PC-9 (cell line): Measurements from ENCODE around the gene SAMD7. TPM values are rescaled to one million over a fixed set of nuclear protein-coding genes. Genes with fewer than 3 reads are reported as not detected.

Experiments used
- BruUV-seq: library from RNA; stranded (reverse); fragments of 400-500 nt; replicated peaks from 2 replicates; lab custom pipeline; 2021; lab: Mats Ljungman, UMichigan
- CTCF ChIA-PET: fragments of 300-600 bp; sonication (Branson Sonifier 250); formaldehyde crosslinking; loops from one replicate; lab custom pipeline; 2022; ENCODE audit warnings: antibody characterized with exemption; lab: Charles Lee
- POLR2A ChIA-PET: fragments of 300-600 bp; sonication (Branson Sonifier 250); formaldehyde crosslinking; loops from one replicate; lab custom pipeline; 2022; ENCODE audit warnings: antibody characterized with exemption; ENCODE audit not compliant: unreplicated experiment; lab: Charles Lee
- DNase-seq, 2 experiments: peaks; one replicate each; pipeline versions ENCODE4 v3.0.0 to v3.0.0-alpha.2; 2015 to 2022; ENCODE audit warnings: mixed read lengths in 1 of 2
- H2AFZ ChIP-seq: fragments of 200-600 bp; sonication (generic); 2 replicates; pipeline ENCODE4 v1.8.1; 2017; ENCODE audit warnings: antibody characterized with exemption
- H3F3A ChIP-seq: fragments of 200-600 bp; sonication (generic); 2 replicates; pipeline ENCODE4 v1.8.1; 2017; ENCODE audit warnings: antibody characterized with exemption, mild to moderate bottlenecking, low read depth; ENCODE audit not compliant: insufficient read depth
- H3K27ac ChIP-seq: fragments of 200-600 bp; sonication (generic); 2 replicates; pipeline ENCODE4 v1.6.1; 2016; ENCODE audit warnings: mixed run types
- H3K27me3 ChIP-seq: fragments of 200-600 bp; sonication (generic); 2 replicates; pipeline ENCODE4 v1.6.1; 2016; ENCODE audit warnings: low read depth, mixed run types; ENCODE audit not compliant: insufficient read depth
- H3K36me3 ChIP-seq: fragments of 200-600 bp; sonication (generic); 2 replicates; pipeline ENCODE4 v1.6.1; 2016; ENCODE audit warnings: low read depth, mixed run types
- H3K4me1 ChIP-seq: fragments of 200-600 bp; sonication (generic); replicated peaks from 2 replicates; pipeline ENCODE4 v1.6.1; 2016; ENCODE audit warnings: mixed run types; ENCODE audit not compliant: insufficient read depth
- H3K4me2 ChIP-seq: fragments of 200-600 bp; sonication (generic); 2 replicates; pipeline ENCODE4 v1.6.1; 2017; ENCODE audit warnings: mixed run types
- H3K4me3 ChIP-seq: fragments of 200-600 bp; sonication (generic); 2 replicates; pipeline ENCODE4 v1.6.1; 2016; ENCODE audit warnings: mixed run types
- H3K79me2 ChIP-seq: fragments of 200-600 bp; sonication (generic); 2 replicates; pipeline ENCODE4 v1.6.1; 2017; ENCODE audit warnings: low read depth, mixed run types
- H3K9me2 ChIP-seq: fragments of 200-600 bp; sonication (generic); 2 replicates; pipeline ENCODE4 v1.8.1; 2017; ENCODE audit warnings: mild to moderate bottlenecking; ENCODE audit not compliant: insufficient read depth
- H3K9me3 ChIP-seq: fragments of 200-600 bp; sonication (generic); 2 replicates; pipeline ENCODE4 v1.8.1; 2016; ENCODE audit warnings: low read depth; ENCODE audit not compliant: insufficient read depth
- H4K20me1 ChIP-seq: fragments of 200-600 bp; sonication (generic); 2 replicates; pipeline ENCODE4 v1.8.1; 2017; ENCODE audit not compliant: insufficient read depth
- CTCF ChIP-seq: fragments of 200-600 bp; sonication (generic); conservative IDR thresholded peaks from 2 replicates; pipeline ENCODE4 v1.6.1; 2017; ENCODE audit warnings: mixed run types, antibody characterized with exemption, mild to moderate bottlenecking, moderate library complexity
- EZH2 ChIP-seq: fragments of 200-600 bp; sonication (generic); IDR thresholded peaks from 2 replicates; pipeline ENCODE4 v1.8.0; 2017; ENCODE audit warnings: antibody characterized with exemption, low read depth
- intact Hi-C: fragments of 100-400 bp; cut with micrococcal nuclease; formaldehyde crosslinking; loops from one replicate; pipeline ENCODE4 v1.10.0; 2022; ENCODE audit not compliant: unreplicated experiment
- total RNA-seq: library from RNA; stranded (reverse); gene quantifications from 2 replicates; pipeline ENCODE4 v1.2.3, GENCODE V29; 2021

SAMD7 gene
- total RNA-seq, 1 experiment from 2014 or later, result not detected

- no peaks in the 10 kb centered on the region for H3K4me1 ChIP-seq
- H3K9me2 ChIP-seq, result no peaks in the 10 kb centered on the region
- no peak overlapping the region for H2AFZ ChIP-seq
- H3K27me3 ChIP-seq, result 0 out of 2 replicates have a peak, but pooled peaks cover 8% of the 10 kb centered on the region
- no peaks in the 10 kb centered on the region for H4K20me1 ChIP-seq
- no peak overlapping the region for H3K4me2 ChIP-seq
- TF ChIP-seq CTCF, result no peak
- TF ChIP-seq EZH2, result no peak
- H3K36me3 ChIP-seq, result no peaks in the 10 kb centered on the region
- no peaks in the 10 kb centered on the region for H3F3A ChIP-seq
- ChIA-PET POLR2A (no interaction called here), CTCF (no interaction called here)
- intact Hi-C loops, result no loop called here
- no peak overlapping the region for H3K4me3 ChIP-seq
- H3K9me3 ChIP-seq, result peaks cover 18% of the 10 kb centered on the region
- no peaks in the 10 kb centered on the region for H3K79me2 ChIP-seq
- H3K27ac ChIP-seq, result no peak overlapping the region
- BruUV-seq, result no TSS peak
- no peak for DNase-seq
Observed at GRCh38 chr3:169905404-169905803, 6.0 kb upstream of the SAMD7 start.

- no peak overlapping the region for H2AFZ ChIP-seq
- H3K27me3 ChIP-seq, result no peaks in the 10 kb centered on the region
- no peaks in the 10 kb centered on the region for H4K20me1 ChIP-seq
- CTCF ChIA-PET, result no interaction called here
- H3K79me2 ChIP-seq, result no peaks in the 10 kb centered on the region
- no peak overlapping the region for H3K4me3 ChIP-seq
- no peak for DNase-seq
- no peak for TF ChIP-seq EZH2
- no peak for TF ChIP-seq CTCF
- H3K4me1 ChIP-seq, result no peaks in the 10 kb centered on the region
- no peaks in the 10 kb centered on the region for H3K9me3 ChIP-seq
- no peaks in the 10 kb centered on the region for H3F3A ChIP-seq
- no peaks in the 10 kb centered on the region for H3K9me2 ChIP-seq
- H3K36me3 ChIP-seq, result no peaks in the 10 kb centered on the region
- no TSS peak for BruUV-seq
- H3K4me2 ChIP-seq, result no peak overlapping the region
- H3K27ac ChIP-seq, result no peak overlapping the region
- intact Hi-C loops, result no loop called here
- POLR2A ChIA-PET, result no interaction called here
Observed at GRCh38 chr3:169907476-169907875, 3.9 kb upstream of the SAMD7 start.

GRCh38 chr3:169907944-169908343 lies 3.4 kb upstream of the SAMD7 start:
- POLR2A ChIA-PET, result interaction anchor here (0.7 kb wide), 1 partner anchor 1661 kb away, joined by 3 read pairs; no protein-coding TSS in a partner anchor
- Histone ChIP-seq H2AFZ (no peak overlapping the region), H3K79me2 (no peaks in the 10 kb centered on the region), H3K27me3 (no peaks in the 10 kb centered on the region), H3F3A (no peaks in the 10 kb centered on the region), H3K4me1 (no peaks in the 10 kb centered on the region), H3K4me3 (no peak overlapping the region), H3K9me2 (no peaks in the 10 kb centered on the region), H3K27ac (no peak overlapping the region), H4K20me1 (no peaks in the 10 kb centered on the region), H3K4me2 (no peak overlapping the region), H3K36me3 (no peaks in the 10 kb centered on the region), H3K9me3 (no peaks in the 10 kb centered on the region)
- CTCF ChIA-PET, result no interaction called here
- no peak for TF ChIP-seq CTCF
- TF ChIP-seq EZH2, result no peak
- intact Hi-C loops, result no loop called here
- no TSS peak for BruUV-seq
- DNase-seq, result no peak
